ENCODE data around the gene ZNF428.

DNA sequence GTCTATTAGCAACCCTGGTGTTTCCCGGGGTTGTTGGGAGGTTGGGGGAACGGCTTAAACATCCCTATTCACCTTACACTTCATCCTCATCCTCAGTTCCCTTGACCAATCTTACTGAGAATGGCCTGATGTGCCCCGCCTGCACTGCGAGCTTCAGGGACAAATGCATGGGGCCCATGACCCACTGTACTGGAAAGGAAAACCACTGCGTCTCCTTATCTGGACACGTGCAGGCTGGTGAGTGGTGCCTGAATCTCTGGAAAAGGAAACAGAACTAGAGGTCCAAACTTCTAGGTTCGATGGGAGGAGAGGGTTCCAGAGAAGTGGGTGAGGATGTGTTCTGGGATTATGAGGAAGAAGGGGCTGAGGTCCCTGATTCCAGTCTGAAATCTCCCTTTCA lies 38.0 kb downstream of the ZNF428 start:
- TF ChIP-seq, protein P1, sequence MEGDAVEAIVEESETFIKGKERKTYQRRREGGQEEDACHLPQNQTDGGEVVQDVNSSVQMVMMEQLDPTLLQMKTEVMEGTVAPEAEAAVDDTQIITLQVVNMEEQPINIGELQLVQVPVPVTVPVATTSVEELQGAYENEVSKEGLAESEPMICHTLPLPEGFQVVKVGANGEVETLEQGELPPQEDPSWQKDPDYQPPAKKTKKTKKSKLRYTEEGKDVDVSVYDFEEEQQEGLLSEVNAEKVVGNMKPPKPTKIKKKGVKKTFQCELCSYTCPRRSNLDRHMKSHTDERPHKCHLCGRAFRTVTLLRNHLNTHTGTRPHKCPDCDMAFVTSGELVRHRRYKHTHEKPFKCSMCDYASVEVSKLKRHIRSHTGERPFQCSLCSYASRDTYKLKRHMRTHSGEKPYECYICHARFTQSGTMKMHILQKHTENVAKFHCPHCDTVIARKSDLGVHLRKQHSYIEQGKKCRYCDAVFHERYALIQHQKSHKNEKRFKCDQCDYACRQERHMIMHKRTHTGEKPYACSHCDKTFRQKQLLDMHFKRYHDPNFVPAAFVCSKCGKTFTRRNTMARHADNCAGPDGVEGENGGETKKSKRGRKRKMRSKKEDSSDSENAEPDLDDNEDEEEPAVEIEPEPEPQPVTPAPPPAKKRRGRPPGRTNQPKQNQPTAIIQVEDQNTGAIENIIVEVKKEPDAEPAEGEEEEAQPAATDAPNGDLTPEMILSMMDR (IDR thresholded peaks at IDR 0.05), result no peak
- no peak for TF ChIP-seq EP300 (IDR thresholded peaks at IDR 0.05)

All from ovary (tissue), 3 donors.